Fibroblast of lung (primary cell): ENCODE measurements around the gene ZNF281.

Source experiments
- EZH2 ChIP-seq: IDR thresholded peaks from 2 replicates; pipeline ENCODE4 v1.5.1; 2012; ENCODE audit warnings: low read length, control low read depth, mild to moderate bottlenecking; ENCODE audit errors: missing control alignments
- TF ChIP-seq, protein P1 (sequence below), 2 donors: IDR thresholded peaks in 1 of 2; conservative IDR thresholded peaks in 1 of 2; 1 replicate in 1 of 2; 2 replicates in 1 of 2; pipeline ENCODE4 v1.5.1; 2011 to 2012; ENCODE audit warnings: low read length in 2 of 2, control low read depth in 1 of 2, inconsistent platforms in 1 of 2, low read depth in 1 of 2, mild to moderate bottlenecking in 1 of 2

DNA sequence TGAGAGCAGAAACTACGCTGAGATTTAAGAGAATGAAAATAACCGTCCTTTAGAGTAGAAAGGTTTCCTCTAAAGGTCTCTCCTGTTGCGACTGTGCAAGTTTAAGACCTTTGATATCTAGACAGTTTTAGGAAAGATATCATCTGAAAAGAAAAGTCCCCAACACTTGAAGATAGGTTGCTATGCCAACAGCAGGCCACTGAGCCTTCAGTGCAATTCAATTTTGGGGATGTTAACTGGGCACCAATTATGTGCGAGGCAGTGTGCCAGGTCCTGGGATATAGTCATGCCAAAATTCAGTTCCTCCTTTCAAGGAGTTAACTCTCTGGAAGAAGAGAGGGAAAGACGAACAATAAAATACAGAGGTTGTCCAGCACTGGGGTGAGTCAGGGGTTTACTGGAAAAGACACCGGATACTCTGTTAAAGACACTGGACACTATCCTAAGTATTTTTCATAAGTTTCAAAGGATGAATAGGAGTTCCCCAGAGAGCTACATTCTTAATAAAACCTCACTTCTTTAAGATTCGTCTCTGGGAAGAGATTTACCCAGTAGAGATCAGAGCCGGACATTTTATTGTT is 25.5 kb upstream of the ZNF281 start:
- TF ChIP-seq, protein P1, sequence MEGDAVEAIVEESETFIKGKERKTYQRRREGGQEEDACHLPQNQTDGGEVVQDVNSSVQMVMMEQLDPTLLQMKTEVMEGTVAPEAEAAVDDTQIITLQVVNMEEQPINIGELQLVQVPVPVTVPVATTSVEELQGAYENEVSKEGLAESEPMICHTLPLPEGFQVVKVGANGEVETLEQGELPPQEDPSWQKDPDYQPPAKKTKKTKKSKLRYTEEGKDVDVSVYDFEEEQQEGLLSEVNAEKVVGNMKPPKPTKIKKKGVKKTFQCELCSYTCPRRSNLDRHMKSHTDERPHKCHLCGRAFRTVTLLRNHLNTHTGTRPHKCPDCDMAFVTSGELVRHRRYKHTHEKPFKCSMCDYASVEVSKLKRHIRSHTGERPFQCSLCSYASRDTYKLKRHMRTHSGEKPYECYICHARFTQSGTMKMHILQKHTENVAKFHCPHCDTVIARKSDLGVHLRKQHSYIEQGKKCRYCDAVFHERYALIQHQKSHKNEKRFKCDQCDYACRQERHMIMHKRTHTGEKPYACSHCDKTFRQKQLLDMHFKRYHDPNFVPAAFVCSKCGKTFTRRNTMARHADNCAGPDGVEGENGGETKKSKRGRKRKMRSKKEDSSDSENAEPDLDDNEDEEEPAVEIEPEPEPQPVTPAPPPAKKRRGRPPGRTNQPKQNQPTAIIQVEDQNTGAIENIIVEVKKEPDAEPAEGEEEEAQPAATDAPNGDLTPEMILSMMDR (conservative IDR thresholded peaks at IDR 0.05 in 1 of 2, IDR thresholded peaks at IDR 0.05 in 1 of 2; ENCODE audit: low read depth in 1 of 2, low read length in 2 of 2) = no peak
- no peak for TF ChIP-seq EZH2
